ENCODE data around the gene ADIG. TPM values are rescaled to one million over a fixed set of nuclear protein-coding genes. Genes with fewer than 3 reads are reported as not detected.
A peak's percentile ranks its signal among the peaks of the same experiment; 100 is the strongest.

Gene ADIG
- not detected in 2 replicates for total RNA-seq (2014; rRNA removed; shearing (Covaris generic))

- DNase-seq (ENCODE audit: low read depth) = peak; percentile 26
These were observed at the start of gene ADIG for GRCh38 chr20:38581013-38581412. ADIG (plus strand) TSS chr20:38581197; CDS start chr20:38581251, 54 bp downstream.

GRCh38 chr20:38534756-38535155, 46.2 kb upstream of the ADIG start:
- DNase-seq (ENCODE audit: low read depth) = no peak

- no peak for DNase-seq (ENCODE audit: low read depth)
These were observed 44.7 kb upstream of the ADIG start for GRCh38 chr20:38536310-38536709.

GRCh38 chr20:38537176-38537575, 43.8 kb upstream of the ADIG start:
- DNase-seq (ENCODE audit: low read depth) = no peak

GRCh38 chr20:38538789-38539188, 42.2 kb upstream of the ADIG start:
- no peak for DNase-seq (ENCODE audit: low read depth)

- no peak for DNase-seq (ENCODE audit: low read depth)
These were observed 37.7 kb upstream of the ADIG start for GRCh38 chr20:38543014-38543906.

- DNase-seq (ENCODE audit: low read depth) = no peak
These were observed 35.2 kb upstream of the ADIG start for GRCh38 chr20:38545771-38546170.

GRCh38 chr20:38547288-38548085, 33.5 kb upstream of the ADIG start:
- DNase-seq (ENCODE audit: low read depth) = no peak

- no peak for DNase-seq (ENCODE audit: low read depth)
These were observed 32.5 kb upstream of the ADIG start for GRCh38 chr20:38548356-38549083.

- DNase-seq (ENCODE audit: low read depth) = peak; percentile 14
These were observed 30.7 kb upstream of the ADIG start for GRCh38 chr20:38550274-38550673.

GRCh38 chr20:38551056-38551626, 29.9 kb upstream of the ADIG start:
- peak; percentile 26 for DNase-seq (ENCODE audit: low read depth)

GRCh38 chr20:38554986-38555385, 26.0 kb upstream of the ADIG start:
- DNase-seq (ENCODE audit: low read depth) = no peak

- DNase-seq (ENCODE audit: low read depth) = no peak
These were observed 25.6 kb upstream of the ADIG start for GRCh38 chr20:38555395-38555794.

- no peak for DNase-seq (ENCODE audit: low read depth)
These were observed 23.8 kb upstream of the ADIG start for GRCh38 chr20:38557174-38557573.

GRCh38 chr20:38558596-38559360, 22.2 kb upstream of the ADIG start:
- no peak for DNase-seq (ENCODE audit: low read depth)

- DNase-seq (ENCODE audit: low read depth) = no peak
These were observed 21.2 kb upstream of the ADIG start for GRCh38 chr20:38559764-38560163.

- no peak for DNase-seq (ENCODE audit: low read depth)
These were observed 17.1 kb upstream of the ADIG start for GRCh38 chr20:38563802-38564431.

- no peak for DNase-seq (ENCODE audit: low read depth)
These were observed 16.3 kb upstream of the ADIG start for GRCh38 chr20:38564680-38565079.

GRCh38 chr20:38566036-38566598, 14.9 kb upstream of the ADIG start:
- DNase-seq (ENCODE audit: low read depth) = no peak

All from RPMI7951 (cell line).